Measurements from ENCODE around the gene XAB2.

DNA sequence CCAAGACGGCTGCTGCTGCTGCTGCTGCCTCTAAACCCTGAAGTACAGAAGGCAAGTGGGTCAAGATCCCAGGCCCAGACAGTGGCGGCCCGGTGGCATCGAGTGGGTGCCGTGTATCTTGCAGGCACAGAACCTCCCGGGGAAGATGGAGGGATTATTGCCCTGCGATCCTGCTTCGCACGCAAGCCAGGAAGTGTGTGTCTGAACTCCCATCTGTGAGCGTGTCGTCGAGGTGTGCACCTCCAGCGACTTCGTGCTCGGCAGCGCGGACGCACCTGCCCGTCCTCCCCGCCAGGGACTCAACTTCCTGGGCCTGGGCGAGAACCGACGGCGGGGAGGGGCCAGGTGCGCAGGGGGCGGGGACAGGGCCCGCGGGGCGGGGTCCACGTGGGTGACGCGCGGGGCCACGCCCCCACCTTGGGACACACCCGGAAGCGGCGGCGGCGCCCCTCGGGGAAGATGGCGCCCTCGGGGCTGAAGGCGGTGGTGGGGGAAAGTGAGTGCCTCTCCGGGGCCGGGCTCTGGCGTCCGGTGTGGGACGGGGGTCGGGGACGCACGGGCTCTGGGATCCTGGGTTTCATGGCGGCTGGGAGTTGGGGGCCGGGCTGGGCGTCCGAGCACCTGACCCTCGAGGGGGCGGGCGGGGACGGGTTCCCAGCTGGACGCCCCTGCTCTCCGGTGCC is 7.5 kb upstream of the XAB2 start, which contains the start of gene STXBP2:
- TF ChIP-seq, protein P1, sequence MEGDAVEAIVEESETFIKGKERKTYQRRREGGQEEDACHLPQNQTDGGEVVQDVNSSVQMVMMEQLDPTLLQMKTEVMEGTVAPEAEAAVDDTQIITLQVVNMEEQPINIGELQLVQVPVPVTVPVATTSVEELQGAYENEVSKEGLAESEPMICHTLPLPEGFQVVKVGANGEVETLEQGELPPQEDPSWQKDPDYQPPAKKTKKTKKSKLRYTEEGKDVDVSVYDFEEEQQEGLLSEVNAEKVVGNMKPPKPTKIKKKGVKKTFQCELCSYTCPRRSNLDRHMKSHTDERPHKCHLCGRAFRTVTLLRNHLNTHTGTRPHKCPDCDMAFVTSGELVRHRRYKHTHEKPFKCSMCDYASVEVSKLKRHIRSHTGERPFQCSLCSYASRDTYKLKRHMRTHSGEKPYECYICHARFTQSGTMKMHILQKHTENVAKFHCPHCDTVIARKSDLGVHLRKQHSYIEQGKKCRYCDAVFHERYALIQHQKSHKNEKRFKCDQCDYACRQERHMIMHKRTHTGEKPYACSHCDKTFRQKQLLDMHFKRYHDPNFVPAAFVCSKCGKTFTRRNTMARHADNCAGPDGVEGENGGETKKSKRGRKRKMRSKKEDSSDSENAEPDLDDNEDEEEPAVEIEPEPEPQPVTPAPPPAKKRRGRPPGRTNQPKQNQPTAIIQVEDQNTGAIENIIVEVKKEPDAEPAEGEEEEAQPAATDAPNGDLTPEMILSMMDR (IDR thresholded peaks at IDR 0.05; ENCODE audit: insufficient read depth, low read depth, low read length): no peak
- no peak for TF ChIP-seq EZH2 (IDR thresholded peaks at IDR 0.05; ENCODE audit: insufficient read depth, low read length)
